GM18520 (cell line): Measurements from ENCODE around the gene ABCF1.
A peak's percentile ranks its signal among the peaks of the same experiment; 100 is the strongest.

Experiments used
- ATAC-seq: cut with Tn5 transposase; IDR thresholded peaks from one replicate; pipeline ENCODE4 v1.9.1; 2021; ENCODE audit not compliant: unreplicated experiment

Gene ABCF1

DNA sequence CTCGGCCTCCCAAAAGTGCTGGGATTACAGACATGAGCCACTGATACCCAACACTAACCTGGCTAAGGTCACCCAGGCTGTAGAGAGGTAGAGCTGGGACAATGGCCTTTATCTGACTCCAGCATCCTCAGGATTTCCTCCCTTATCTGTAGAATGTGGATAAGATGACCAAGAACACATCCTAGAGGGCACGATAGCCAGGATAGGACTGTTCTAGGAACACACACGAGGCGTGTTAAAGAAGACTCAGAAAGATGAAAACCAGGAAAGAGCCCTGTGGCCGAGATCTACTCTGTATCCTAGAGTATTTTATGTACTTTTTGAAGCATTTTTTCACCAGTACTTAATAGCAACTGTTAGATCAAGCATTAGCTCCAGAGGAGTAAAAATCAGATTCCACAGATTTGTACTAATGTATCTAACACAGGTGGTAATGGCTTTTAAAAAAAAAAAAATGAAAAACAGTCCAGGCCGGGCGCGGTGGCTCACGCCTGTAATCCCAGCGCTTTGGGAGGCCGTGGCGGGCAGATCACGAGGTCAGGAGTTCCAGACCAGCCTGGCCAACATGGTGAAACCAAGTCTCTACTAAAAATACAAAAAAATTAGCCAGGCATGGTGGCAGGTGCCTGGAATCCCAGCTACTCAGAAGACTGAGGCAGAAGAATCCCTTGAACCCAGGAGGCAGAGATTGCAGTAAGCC, 28.5 kb downstream of the ABCF1 start:
- no peak for ATAC-seq

DNA sequence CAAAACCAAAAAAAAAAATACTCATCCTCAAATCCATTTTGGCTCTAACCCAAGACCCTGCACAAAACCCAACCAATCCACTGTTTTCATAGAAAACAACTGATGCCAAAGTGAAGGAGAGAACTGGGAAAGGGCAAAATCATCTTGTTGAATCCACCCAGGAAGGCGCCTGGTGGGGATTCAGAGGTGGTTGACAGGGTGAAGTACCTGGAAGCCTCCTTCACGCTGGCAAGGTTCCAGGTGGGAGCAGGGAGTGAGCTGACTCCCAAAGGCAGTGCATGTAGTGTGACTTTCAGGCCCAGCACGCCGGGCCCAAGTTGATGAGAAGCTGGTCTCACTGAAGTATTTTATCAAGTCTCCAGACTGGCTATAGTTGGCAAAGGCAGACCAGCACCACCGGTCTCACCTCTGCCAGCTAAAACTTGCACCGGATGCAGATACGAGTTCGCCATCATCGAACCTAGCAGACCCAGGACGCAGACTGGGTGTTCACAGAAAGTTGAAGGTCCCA, 29.3 kb downstream of the ABCF1 start:
- ATAC-seq = no peak

- no peak for ATAC-seq
Observed at GRCh38 chr6:30601436-30601814, 30.2 kb downstream of the ABCF1 start.

GRCh38 chr6:30601815-30602641, 30.8 kb downstream of the ABCF1 start:
- no peak for ATAC-seq

DNA sequence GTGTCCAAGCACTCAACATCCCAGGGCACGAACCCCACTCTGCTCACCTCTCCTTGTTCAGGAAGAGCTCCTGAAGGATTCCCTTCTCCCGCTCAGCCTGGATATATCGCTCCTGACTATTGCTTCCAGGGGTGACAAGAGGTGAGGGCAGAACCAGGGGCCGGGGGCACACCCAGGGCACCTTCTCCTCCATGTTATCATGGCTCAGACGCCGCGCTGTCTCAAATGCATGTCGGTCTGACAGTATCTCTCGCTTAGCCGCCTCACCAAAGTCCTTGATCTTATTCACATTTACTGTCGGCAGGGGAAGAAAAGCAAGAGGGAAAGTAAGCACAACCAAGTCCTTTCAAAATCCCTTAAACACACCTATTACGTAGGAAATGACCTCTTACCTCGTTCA, 32.7 kb downstream of the ABCF1 start:
- ATAC-seq = no peak

GRCh38 chr6:30610065-30610464, 38.8 kb downstream of the ABCF1 start:
- ATAC-seq = no peak

DNA sequence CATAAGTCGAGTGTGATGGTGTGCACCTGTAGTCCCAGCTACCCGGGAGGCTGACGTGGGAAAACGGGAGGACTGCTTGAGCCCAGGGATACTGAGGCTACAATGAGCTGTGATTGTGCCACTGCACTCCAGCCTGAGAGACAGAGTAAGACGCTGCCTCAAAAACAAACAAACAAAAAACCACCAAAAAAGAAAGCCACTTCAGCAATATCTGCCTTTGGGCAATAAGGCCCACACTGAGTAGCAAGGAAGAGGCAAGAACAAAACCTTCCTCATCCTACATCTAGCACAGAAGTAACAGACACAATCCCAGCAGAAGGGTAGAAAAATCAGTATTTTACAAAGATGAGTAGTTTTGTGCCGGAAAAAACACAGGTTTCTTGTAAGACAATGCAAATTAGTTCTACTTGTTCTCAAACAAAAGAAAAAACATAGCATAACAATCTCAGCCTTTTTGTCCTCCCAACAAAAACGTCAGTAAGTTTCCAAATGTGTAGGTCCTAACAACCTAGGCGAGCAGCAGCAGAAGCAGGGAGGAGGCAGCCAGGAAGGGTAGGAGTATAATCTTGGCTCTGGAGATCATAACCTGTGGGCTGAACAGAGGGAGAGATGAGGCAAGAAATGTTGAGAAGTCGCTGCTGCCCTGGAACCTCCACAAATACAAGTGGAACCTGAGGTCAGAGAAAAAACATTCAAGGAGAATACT, 40.1 kb downstream of the ABCF1 start:
- ATAC-seq = no peak

GRCh38 chr6:30611856-30612194, 40.6 kb downstream of the ABCF1 start:
- no peak for ATAC-seq

- ATAC-seq = no peak
Observed at GRCh38 chr6:30612213-30612612, 41.0 kb downstream of the ABCF1 start.

GRCh38 chr6:30612687-30613248, 41.5 kb downstream of the ABCF1 start:
- ATAC-seq = no peak

DNA sequence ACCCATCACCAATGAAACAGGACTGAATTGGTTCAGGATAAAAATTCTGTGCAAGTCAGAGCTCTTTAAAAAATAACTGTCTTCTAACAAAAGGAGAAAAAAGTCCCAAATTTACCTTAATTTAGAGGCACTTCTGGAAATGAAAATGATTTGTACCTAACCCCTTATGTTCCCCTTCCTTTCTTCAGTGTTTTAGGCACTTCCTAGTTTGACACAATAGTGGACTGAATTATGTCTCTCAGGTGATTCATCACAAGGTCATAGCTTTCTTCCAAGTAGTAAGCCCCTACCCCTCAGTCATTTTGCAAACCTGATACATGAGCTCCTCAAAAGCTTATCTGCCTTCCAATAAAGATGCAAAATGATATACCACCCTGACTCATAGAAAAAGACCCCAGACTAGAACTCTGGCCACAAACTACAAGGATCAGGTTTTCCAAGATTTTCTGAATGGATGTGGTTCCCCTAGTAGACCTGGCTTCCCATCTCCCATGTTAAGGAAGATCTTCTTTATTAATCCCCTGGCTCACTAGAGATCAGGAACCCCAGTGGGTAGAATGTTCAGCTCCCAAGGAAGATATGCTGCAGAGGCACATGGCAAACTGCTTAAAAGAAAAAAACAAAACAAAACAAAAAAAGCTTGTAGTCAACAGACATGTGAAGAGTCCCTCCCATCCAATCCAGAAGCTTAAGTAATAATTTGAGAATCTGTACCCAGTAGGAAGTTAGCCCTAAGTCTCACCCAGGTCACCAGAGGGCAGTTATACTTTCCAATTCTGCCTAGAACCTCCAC, 42.2 kb downstream of the ABCF1 start:
- no peak for ATAC-seq

DNA sequence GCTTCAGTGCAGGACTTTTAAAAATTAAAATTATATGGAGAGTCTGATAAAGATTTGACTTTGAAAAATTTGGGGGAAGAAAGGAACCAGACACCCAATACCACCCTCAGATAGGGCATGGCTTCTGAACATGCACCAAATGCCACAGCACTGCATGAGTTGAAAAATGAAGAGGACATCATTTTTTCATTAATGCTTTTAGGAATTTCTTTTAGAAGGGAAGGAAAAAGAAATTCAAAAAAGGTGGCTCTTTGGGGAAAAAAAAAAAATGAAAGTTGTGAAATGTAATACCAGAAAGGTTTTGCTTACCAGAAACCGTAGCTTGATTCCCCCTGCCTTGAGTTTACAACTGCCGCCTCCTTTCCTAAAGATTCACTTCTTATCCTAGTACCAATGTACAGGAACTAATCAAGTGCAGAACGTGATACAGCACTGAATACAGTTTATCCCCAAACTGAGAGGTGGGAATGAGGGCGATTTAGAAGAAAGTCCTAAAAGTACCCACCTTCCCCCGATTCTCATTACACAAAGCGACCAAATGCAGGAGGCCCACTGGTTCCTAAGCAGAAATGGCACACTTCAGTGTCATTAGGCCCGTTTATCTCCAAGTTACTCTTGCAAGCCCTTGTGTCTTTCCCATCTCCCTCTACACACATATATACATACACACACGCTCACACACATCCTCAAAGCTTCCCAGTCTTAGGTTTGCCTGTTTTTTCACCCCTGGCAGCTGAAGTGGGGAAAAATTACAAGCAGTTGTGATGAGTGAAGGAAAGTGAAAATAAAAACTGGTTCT, 43.0 kb downstream of the ABCF1 start:
- ATAC-seq = no peak

DNA sequence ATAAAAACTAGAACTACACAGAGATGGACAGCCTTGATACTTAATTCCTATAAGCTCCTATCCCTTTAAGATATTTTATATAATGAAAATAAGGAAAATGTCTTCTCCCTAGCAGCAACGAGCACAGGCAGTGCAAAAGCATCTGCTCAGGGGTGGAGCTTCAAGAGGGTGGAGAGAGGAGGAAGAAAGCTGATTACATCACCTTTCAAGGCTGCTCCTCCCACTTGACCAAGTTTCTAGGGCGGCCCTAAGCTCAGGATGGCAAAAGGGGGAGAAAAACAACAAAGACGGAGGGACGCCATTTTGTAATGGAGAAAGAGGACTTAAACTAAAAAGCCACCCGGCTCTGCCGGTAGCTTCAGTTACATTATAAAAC, 43.6 kb downstream of the ABCF1 start:
- peak; percentile 34 for ATAC-seq

DNA sequence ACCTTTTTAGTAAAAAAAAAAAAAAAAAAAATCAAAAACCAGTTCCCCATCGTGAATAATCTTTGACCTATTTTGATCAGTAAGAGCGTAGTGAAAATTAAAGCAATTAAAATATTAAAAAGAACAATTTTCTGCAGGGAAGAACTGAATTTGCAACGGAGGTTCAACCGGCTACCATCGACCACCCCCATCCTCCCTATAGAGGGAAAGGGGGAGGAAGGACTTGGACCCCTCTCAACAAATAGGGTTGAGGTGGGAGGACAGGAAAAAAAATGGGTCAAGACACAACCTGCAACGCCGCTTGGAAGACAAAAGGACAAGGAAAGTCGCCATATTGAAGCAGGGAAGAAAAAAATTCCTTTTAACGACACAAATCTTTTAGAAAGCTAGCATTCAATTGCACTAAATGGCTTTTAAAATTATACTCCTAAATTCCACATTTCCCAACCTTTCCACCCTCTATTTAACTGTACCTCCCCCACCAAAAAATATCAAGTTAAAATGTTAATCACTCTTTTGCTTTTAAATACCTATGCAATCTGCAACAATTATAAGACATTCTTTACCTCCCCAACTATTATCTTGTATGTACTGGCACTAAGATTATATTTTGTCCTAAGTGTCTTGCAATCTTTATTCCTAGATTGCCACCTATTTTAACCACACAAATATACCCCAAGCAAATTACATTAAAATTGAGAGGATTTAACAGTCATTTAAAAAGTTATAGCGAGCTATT, 44.1 kb downstream of the ABCF1 start:
- no peak for ATAC-seq

GRCh38 chr6:30615958-30616810, 44.9 kb downstream of the ABCF1 start:
- no peak for ATAC-seq

DNA sequence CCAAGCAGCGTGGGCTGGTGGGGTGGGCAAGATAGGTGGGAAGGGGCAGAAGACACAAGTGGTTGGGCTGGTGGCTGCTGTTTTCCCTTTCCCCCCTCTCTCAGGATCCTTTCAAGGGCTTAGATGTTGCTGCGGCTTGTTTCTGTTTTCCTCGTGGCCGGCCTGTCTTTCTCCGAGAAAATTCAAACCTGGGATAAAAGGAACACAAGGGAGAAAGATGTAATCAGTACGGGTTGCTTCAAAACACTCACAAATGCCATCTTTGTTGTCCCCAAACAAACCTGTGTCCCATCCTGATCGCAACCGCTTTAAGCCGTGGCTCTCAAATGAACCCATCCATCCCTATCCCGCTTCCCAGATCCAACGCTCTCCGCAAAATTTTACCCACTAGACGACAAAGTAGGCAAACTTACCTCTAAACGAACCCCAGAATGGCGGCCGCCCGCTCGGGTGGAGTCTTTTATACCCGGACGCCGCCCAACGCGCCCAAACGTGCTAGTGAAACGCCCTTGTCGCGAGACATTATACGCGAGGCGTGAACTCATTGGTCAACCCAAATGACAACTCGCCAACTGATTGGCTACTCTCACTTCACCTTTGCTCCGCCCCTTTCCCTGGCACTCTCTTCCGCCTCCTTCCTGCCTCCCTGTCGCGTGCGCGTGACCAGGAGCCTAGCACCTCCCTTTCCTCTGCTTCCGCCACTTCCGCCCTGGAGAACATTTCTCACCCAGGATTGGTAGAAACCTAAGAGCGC, 45.7 kb downstream of the ABCF1 start, which contains the start of gene PPP1R10:
Gene PPP1R10, minus strand, starts transcription at position 433 of the 754 bp plus-strand sequence. CDS start 7,299 bp downstream, outside the sequence.
- ATAC-seq = peak; percentile 73

- ATAC-seq = peak; percentile 43
Observed at GRCh38 chr6:30617565-30618269, 46.5 kb downstream of the ABCF1 start, which contains the start of gene MRPS18B. TSS of gene MRPS18B (plus strand) at chr6:30617840. CDS start at chr6:30617866, 26 bp downstream.
